Left colon (tissue), 2 donors: ENCODE results near the gene AMPH. TPM values are rescaled to one million over a fixed set of nuclear protein-coding genes. Genes with fewer than 3 reads are reported as not detected.
"Not testable (repeated sequence)": the region's sequence is repeated elsewhere in the genome, so short reads cannot be mapped to it uniquely, and the experiment has no call there.

Source experiments
- ATAC-seq: fragments of 200-7000 bp; cut with Tn5 transposase; one replicate; pipeline ENCODE4 v1.9.1; 2020; ENCODE audit warnings: mild to moderate bottlenecking, moderate library complexity
- DNase-seq, 2 donors: peaks; one replicate each; pipeline ENCODE4 v3.0.0-alpha.2; 2020
- intact Hi-C, 2 donors: fragments of 100-400 bp; cut with DNase I in 1 of 2; cut with micrococcal nuclease in 1 of 2; formaldehyde crosslinking; loops; one replicate each; pipeline versions ENCODE4 v1.11.2 to v1.14.0; 2022; cut with DNase I, micrococcal nuclease
- total RNA-seq, 2 donors: library from RNA; stranded (reverse); fragmentation: NEBNext Ultra II Directional; extraction: Animal tissue kit (Norgen Biotek cat#: 25700); gene quantifications; one replicate each; pipeline ENCODE4 v1.2.1, GENCODE V29; 2021
- donor health status: DM: no; HTN: no; CAD: no.
- donor health status: DM: yes; HTN: yes; CAD: no.

Gene AMPH
- total RNA-seq, 2 donors from 2014 or later, result 0.58 to 1.1 TPM

GRCh38 chr7:38373155-38373554 is 258.0 kb downstream of the AMPH start:
- DNase-seq, result no peak
- ATAC-seq, result no peak
- intact Hi-C loops, result no loop called here

GRCh38 chr7:38372290-38372689 is 258.9 kb downstream of the AMPH start:
- no peak for DNase-seq
- intact Hi-C loops, result no loop called here
- ATAC-seq, result no peak

GRCh38 chr7:38369816-38370493 is 261.2 kb downstream of the AMPH start:
- intact Hi-C loops, result no loop called here
- DNase-seq (peak; percentile 85 to 93), ATAC-seq (peak; percentile 91)

- DNase-seq (peak; percentile 75 to 77), ATAC-seq (peak; percentile 83)
- intact Hi-C loops, result no loop called here
These were observed 263.0 kb downstream of the AMPH start for GRCh38 chr7:38368191-38368605.

- intact Hi-C loops, result no loop called here
- ATAC-seq, result no peak
- no peak for DNase-seq
These were observed 263.8 kb downstream of the AMPH start for GRCh38 chr7:38367301-38367890.

GRCh38 chr7:38363379-38363778 is 267.8 kb downstream of the AMPH start:
- DNase-seq, result peak; percentile 42 to 56
- ATAC-seq, result peak; percentile 49
- intact Hi-C loops, result not testable (repeated sequence)

- ATAC-seq, intact Hi-C loops, DNase-seq: not testable (repeated sequence)
These were observed 268.4 kb downstream of the AMPH start for GRCh38 chr7:38362611-38363237.

- no peak for ATAC-seq
- DNase-seq, result no peak
- intact Hi-C loops, result no loop called here
These were observed 270.4 kb downstream of the AMPH start for GRCh38 chr7:38360776-38361175.

GRCh38 chr7:38359071-38359601 is 272.0 kb downstream of the AMPH start:
- peak; percentile 54 to 71 for DNase-seq
- intact Hi-C loops, result not testable (repeated sequence)
- ATAC-seq, result peak; percentile 79

GRCh38 chr7:38358273-38358831 is 272.8 kb downstream of the AMPH start:
- ATAC-seq, DNase-seq, intact Hi-C loops: not testable (repeated sequence)

GRCh38 chr7:38354271-38354851 is 276.8 kb downstream of the AMPH start:
- ATAC-seq (peak; percentile 52), DNase-seq (peak; percentile 39 to 55)
- intact Hi-C loops, result not testable (repeated sequence)

- DNase-seq, ATAC-seq, intact Hi-C loops: not testable (repeated sequence)
These were observed 277.7 kb downstream of the AMPH start for GRCh38 chr7:38353431-38353881.

- no peak for DNase-seq
- intact Hi-C loops, result no loop called here
- ATAC-seq, result no peak
These were observed 279.6 kb downstream of the AMPH start for GRCh38 chr7:38351601-38352000.

- DNase-seq, intact Hi-C loops, ATAC-seq: not testable (repeated sequence)
These were observed 280.4 kb downstream of the AMPH start for GRCh38 chr7:38350777-38351176.

GRCh38 chr7:38349869-38350583 is 281.1 kb downstream of the AMPH start:
- intact Hi-C loops, result not testable (repeated sequence)
- ATAC-seq (peak; percentile 34), DNase-seq (peak in 1 of 2 donors; percentile 45)

- DNase-seq, intact Hi-C loops, ATAC-seq: not testable (repeated sequence)
These were observed 281.9 kb downstream of the AMPH start for GRCh38 chr7:38349126-38349795.

- DNase-seq (peak in 1 of 2 donors; percentile 62), ATAC-seq (peak; percentile 86)
- intact Hi-C loops, result not testable (repeated sequence)
These were observed 285.6 kb downstream of the AMPH start for GRCh38 chr7:38345299-38346172.
